Measurements from ENCODE around the gene SLC7A1. TPM values are rescaled to one million over a fixed set of nuclear protein-coding genes. Genes with fewer than 3 reads are reported as not detected.

Gene SLC7A1
- total and polyA plus RNA-seq, 2 of the 8 experiments (the other 6 are each of a cell fraction or from before 2014, with no cell fraction given): 26.8 to 114 TPM

DNA sequence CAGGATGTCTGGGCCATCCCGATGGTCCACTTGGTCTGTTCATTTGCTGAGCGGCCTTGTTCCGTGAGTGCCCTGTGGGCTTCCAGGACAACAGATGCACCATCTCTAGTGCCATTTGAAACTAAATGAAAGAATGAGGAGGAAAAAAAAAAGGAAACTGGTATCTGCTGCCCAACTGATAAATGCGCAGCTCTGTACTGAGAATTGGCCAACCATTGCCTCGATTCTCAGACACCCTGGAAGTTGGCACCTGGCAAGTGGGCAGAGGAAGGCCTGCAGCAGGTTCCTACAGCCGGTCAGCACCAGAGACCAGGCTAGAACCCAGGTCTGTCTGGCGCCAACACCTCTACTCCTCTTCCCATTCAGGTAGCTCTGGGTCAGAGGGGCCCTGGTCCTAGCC, 18.9 kb downstream of the SLC7A1 start (continued):
- no peak for TF ChIP-seq ASH2L (IDR thresholded peaks at IDR 0.05; ENCODE audit: low read length)
- no peak for TF ChIP-seq POLR2A (IDR thresholded peaks at IDR 0.05; ENCODE audit: control extremely low read depth in 1 of 2, low read depth in 2 of 2, low read length in 2 of 2)
- no peak for TF ChIP-seq KDM1A (IDR thresholded peaks at IDR 0.05; ENCODE audit: borderline replicate concordance, low read length)
- no peak for TF ChIP-seq JUND (IDR thresholded peaks at IDR 0.05; ENCODE audit: low read length)
- no peak for TF ChIP-seq SIN3A (conservative IDR thresholded peaks at IDR 0.05 in 1 of 2, IDR thresholded peaks at IDR 0.05 in 1 of 2; ENCODE audit: low read depth in 1 of 2, low read length in 2 of 2)
- TF ChIP-seq, protein P1, sequence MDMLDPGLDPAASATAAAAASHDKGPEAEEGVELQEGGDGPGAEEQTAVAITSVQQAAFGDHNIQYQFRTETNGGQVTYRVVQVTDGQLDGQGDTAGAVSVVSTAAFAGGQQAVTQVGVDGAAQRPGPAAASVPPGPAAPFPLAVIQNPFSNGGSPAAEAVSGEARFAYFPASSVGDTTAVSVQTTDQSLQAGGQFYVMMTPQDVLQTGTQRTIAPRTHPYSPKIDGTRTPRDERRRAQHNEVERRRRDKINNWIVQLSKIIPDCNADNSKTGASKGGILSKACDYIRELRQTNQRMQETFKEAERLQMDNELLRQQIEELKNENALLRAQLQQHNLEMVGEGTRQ (IDR thresholded peaks at IDR 0.05; ENCODE audit: low read length): no peak
- TF ChIP-seq HDAC6 (IDR thresholded peaks at IDR 0.05; ENCODE audit: low read depth, low read length): no peak
- TF ChIP-seq CTBP2 (IDR thresholded peaks at IDR 0.05; ENCODE audit: borderline replicate concordance, insufficient read depth, insufficient read length, low read length): no peak

Measured in H1 (cell line).